Osteoblast (primary cell): ENCODE measurements around the gene CDH18. TPM values are rescaled to one million over a fixed set of nuclear protein-coding genes. Genes with fewer than 3 reads are reported as not detected.

Experiments
- DNase-seq: peaks from one replicate; pipeline ENCODE4 v3.0.0; 2011; ENCODE audit warnings: low spot score, mixed read lengths; ENCODE audit not compliant: insufficient read length; ENCODE audit errors: missing footprints
- H2AFZ ChIP-seq: 2 replicates; pipeline ENCODE4 v1.6.0; 2011; ENCODE audit warnings: mild to moderate bottlenecking, low read length
- H3K27ac ChIP-seq: 2 replicates; pipeline ENCODE4 v1.5.1; 2011; ENCODE audit warnings: mild to moderate bottlenecking, low read depth, low read length, moderate library complexity
- H3K27me3 ChIP-seq: 2 replicates; pipeline ENCODE4 v1.6.0; 2012; ENCODE audit warnings: mild to moderate bottlenecking, control low read depth, inconsistent platforms, low read length, moderate library complexity; ENCODE audit not compliant: insufficient read depth
- H3K36me3 ChIP-seq: 2 replicates; pipeline ENCODE4 v1.5.1; 2011; ENCODE audit warnings: mild to moderate bottlenecking, low read length, control low read depth, moderate library complexity; ENCODE audit not compliant: insufficient read depth
- H3K4me1 ChIP-seq: 2 replicates; pipeline ENCODE4 v1.5.1; 2011; ENCODE audit warnings: mild to moderate bottlenecking, low read length, control low read depth, moderate library complexity; ENCODE audit not compliant: insufficient read depth
- H3K4me2 ChIP-seq: 2 replicates; pipeline ENCODE4 v1.6.0; 2011; ENCODE audit warnings: mild to moderate bottlenecking, low read length; ENCODE audit not compliant: insufficient read depth
- H3K4me3 ChIP-seq: fragments of 200-600 bp; sonication (generic); 3 replicates; pipeline ENCODE4 v1.5.1; 2012; ENCODE audit warnings: mild to moderate bottlenecking, low read length, inconsistent platforms; ENCODE audit not compliant: insufficient read depth
- H3K79me2 ChIP-seq: 2 replicates; pipeline ENCODE4 v1.6.0; 2012; ENCODE audit warnings: mild to moderate bottlenecking, low read length, control low read depth, inconsistent platforms; ENCODE audit not compliant: insufficient read depth
- H3K9me3 ChIP-seq: 2 replicates; pipeline ENCODE4 v1.5.1; 2011; ENCODE audit warnings: low read depth, low read length, control low read depth
- H4K20me1 ChIP-seq: 2 replicates; pipeline ENCODE4 v1.6.0; 2012; ENCODE audit warnings: mild to moderate bottlenecking, low read length, control low read depth; ENCODE audit not compliant: insufficient read depth
- CTCF ChIP-seq: IDR thresholded peaks from 2 replicates; pipeline ENCODE4 v1.5.1; 2011; ENCODE audit warnings: mild to moderate bottlenecking, low read depth, low read length, moderate library complexity; ENCODE audit errors: extremely low read depth
- total RNA-seq: library from RNA; depleted of rRNA; stranded (reverse); fragments of >200 nt; gene quantifications from 2 replicates; pipeline ENCODE4 v1.2.3, GENCODE V29; 2012

Gene CDH18
- total RNA-seq, 1 donor, result 0.36 TPM

- DNase-seq, result no peak
- no peaks in the 10 kb centered on the region for H3K9me3 ChIP-seq
- no peak overlapping the region for H2AFZ ChIP-seq
- no peaks in the 10 kb centered on the region for H4K20me1 ChIP-seq
- H3K27me3 ChIP-seq, result no peaks in the 10 kb centered on the region
- no peaks in the 10 kb centered on the region for H3K4me1 ChIP-seq
- H3K79me2 ChIP-seq, result no peaks in the 10 kb centered on the region
- no peak for TF ChIP-seq CTCF
- no peak overlapping the region for H3K27ac ChIP-seq
- no peak overlapping the region for H3K4me3 ChIP-seq
- no peaks in the 10 kb centered on the region for H3K36me3 ChIP-seq
- no peak overlapping the region for H3K4me2 ChIP-seq
These were observed 526.0 kb downstream of the CDH18 start for GRCh38 chr5:19462019-19462418.

- no peak overlapping the region for H3K27ac ChIP-seq
- peaks cover 2% of the 10 kb centered on the region for H3K9me3 ChIP-seq
- no peak overlapping the region for H3K4me3 ChIP-seq
- no peak for DNase-seq
- H3K4me2 ChIP-seq, result no peak overlapping the region
- no peaks in the 10 kb centered on the region for H4K20me1 ChIP-seq
- no peak for TF ChIP-seq CTCF
- H3K27me3 ChIP-seq, result no peaks in the 10 kb centered on the region
- H2AFZ ChIP-seq, result no peak overlapping the region
- no peaks in the 10 kb centered on the region for H3K79me2 ChIP-seq
- H3K4me1 ChIP-seq, result no peaks in the 10 kb centered on the region
- no peaks in the 10 kb centered on the region for H3K36me3 ChIP-seq
These were observed 563.5 kb downstream of the CDH18 start for GRCh38 chr5:19424506-19424905.
